ENCODE results near the gene FRMD6. TPM values are rescaled to one million over a fixed set of nuclear protein-coding genes. Genes with fewer than 3 reads are reported as not detected.
"Not testable (repeated sequence)": the region's sequence is repeated elsewhere in the genome, so short reads cannot be mapped to it uniquely, and the experiment has no call there.

The FRMD6 gene
- total RNA-seq, 1 donor from 2014 or later = 24.4 TPM

DNA sequence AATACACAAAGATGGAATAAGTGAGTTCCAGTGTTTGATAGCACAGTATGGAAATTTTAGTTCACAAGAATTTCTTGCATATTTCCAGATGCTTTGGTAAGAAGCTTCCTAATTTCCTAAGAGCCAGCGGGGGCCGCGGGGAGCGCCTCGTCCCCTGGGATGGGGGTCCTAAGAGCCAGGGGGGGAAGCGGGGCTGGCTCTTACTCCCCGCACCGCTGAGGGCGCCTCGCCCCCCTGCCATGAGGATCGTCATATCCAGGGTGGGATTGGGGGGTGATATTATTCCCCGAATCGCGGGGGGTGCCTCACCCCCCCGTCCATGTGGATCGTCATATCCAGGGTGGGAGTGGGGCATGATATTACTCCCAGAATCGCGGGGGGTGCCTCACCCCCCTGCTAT lies 108.2 kb downstream of the FRMD6 start:
- no peaks in the 10 kb centered on the region for H3K79me2 ChIP-seq (ENCODE audit: low read depth)
- H3K27ac ChIP-seq = no peak overlapping the region
- no peaks in the 10 kb centered on the region for H3K9me3 ChIP-seq (ENCODE audit: low read depth)
- no peak overlapping the region for H2AFZ ChIP-seq (replicated peaks)
- Mint-ChIP-seq H3K4me1 (no peaks in the 10 kb centered on the region), H3K27me3 (ENCODE audit: insufficient read depth, low read depth) (peaks cover 6% of the 10 kb centered on the region), H3K4me3 (no peak overlapping the region), H3K36me3 (no peaks in the 10 kb centered on the region), H3K27ac (no peak overlapping the region), H3K9me3 (no peaks in the 10 kb centered on the region)
- no peaks in the 10 kb centered on the region for H3K27me3 ChIP-seq
- no peak for DNase-seq (ENCODE audit: low spot score)
- H3K36me3 ChIP-seq = no peaks in the 10 kb centered on the region
- H4K20me1 ChIP-seq (ENCODE audit: low read depth) = no peaks in the 10 kb centered on the region
- H3K4me2 ChIP-seq = no peak overlapping the region
- no peak overlapping the region for H3K9ac ChIP-seq
- no peak overlapping the region for H3K4me3 ChIP-seq
- H3K4me1 ChIP-seq = no peaks in the 10 kb centered on the region
- no peaks in the 10 kb centered on the region for H3F3A ChIP-seq (ENCODE audit: low read depth)
- TF ChIP-seq EZH2phosphoT487 (IDR thresholded peaks at IDR 0.05) (no peak), CTCF (IDR thresholded peaks at IDR 0.05) (no peak), EZH2 (IDR thresholded peaks at IDR 0.05) (no peak)

GRCh38 chr14:51765726-51766125 lies 114.0 kb downstream of the FRMD6 start:
- not testable (repeated sequence) for H3K27ac ChIP-seq; H3K9ac ChIP-seq; H3F3A ChIP-seq (ENCODE audit: low read depth); DNase-seq (ENCODE audit: low spot score); H3K4me1 Mint-ChIP-seq; H3K4me2 ChIP-seq; H3K4me3 Mint-ChIP-seq; H3K27me3 ChIP-seq; H3K9me3 Mint-ChIP-seq; H3K27me3 Mint-ChIP-seq (ENCODE audit: insufficient read depth, low read depth); H4K20me1 ChIP-seq (ENCODE audit: low read depth); H3K79me2 ChIP-seq (ENCODE audit: low read depth); H3K36me3 Mint-ChIP-seq; H3K4me1 ChIP-seq; H3K36me3 ChIP-seq; H2AFZ ChIP-seq (replicated peaks); H3K9me3 ChIP-seq (ENCODE audit: low read depth); H3K27ac Mint-ChIP-seq; H3K4me3 ChIP-seq

- H3K4me3 Mint-ChIP-seq; H3F3A ChIP-seq (ENCODE audit: low read depth); H3K9ac ChIP-seq; H3K36me3 ChIP-seq; H3K4me1 Mint-ChIP-seq; H3K9me3 Mint-ChIP-seq; H3K27ac Mint-ChIP-seq; H3K36me3 Mint-ChIP-seq; H3K27me3 ChIP-seq; H3K27ac ChIP-seq; H3K4me1 ChIP-seq; H3K9me3 ChIP-seq (ENCODE audit: low read depth); H3K79me2 ChIP-seq (ENCODE audit: low read depth); H4K20me1 ChIP-seq (ENCODE audit: low read depth); H3K4me3 ChIP-seq; H3K27me3 Mint-ChIP-seq (ENCODE audit: insufficient read depth, low read depth); DNase-seq (ENCODE audit: low spot score); H3K4me2 ChIP-seq; H2AFZ ChIP-seq (replicated peaks): not testable (repeated sequence)
Measured at GRCh38 chr14:51766586-51766985, 114.9 kb downstream of the FRMD6 start.

GRCh38 chr14:51769261-51769660 lies 117.6 kb downstream of the FRMD6 start:
- H3K9ac ChIP-seq; H3F3A ChIP-seq (ENCODE audit: low read depth); H3K4me3 ChIP-seq; H3K27ac Mint-ChIP-seq; H3K36me3 ChIP-seq; H3K27ac ChIP-seq; H3K9me3 Mint-ChIP-seq; H3K36me3 Mint-ChIP-seq; H3K27me3 Mint-ChIP-seq (ENCODE audit: insufficient read depth, low read depth); H3K4me3 Mint-ChIP-seq; H3K4me2 ChIP-seq; H3K4me1 ChIP-seq; H3K4me1 Mint-ChIP-seq; H3K79me2 ChIP-seq (ENCODE audit: low read depth); DNase-seq (ENCODE audit: low spot score); H4K20me1 ChIP-seq (ENCODE audit: low read depth); H3K9me3 ChIP-seq (ENCODE audit: low read depth); H2AFZ ChIP-seq (replicated peaks); H3K27me3 ChIP-seq: not testable (repeated sequence)

GRCh38 chr14:51774209-51774608 lies 122.5 kb downstream of the FRMD6 start:
- Histone ChIP-seq H3K4me3 (no peak overlapping the region), H3K79me2 (ENCODE audit: low read depth) (no peaks in the 10 kb centered on the region), H3K9me3 (ENCODE audit: low read depth) (no peaks in the 10 kb centered on the region), H2AFZ (replicated peaks) (no peak overlapping the region), H3F3A (ENCODE audit: low read depth) (no peaks in the 10 kb centered on the region), H3K27ac (no peak overlapping the region), H4K20me1 (ENCODE audit: low read depth) (no peaks in the 10 kb centered on the region), H3K9ac (no peak overlapping the region), H3K4me2 (no peak overlapping the region), H3K27me3 (no peaks in the 10 kb centered on the region), H3K4me1 (no peaks in the 10 kb centered on the region), H3K36me3 (no peaks in the 10 kb centered on the region)
- peaks cover 6% of the 10 kb centered on the region for H3K4me1 Mint-ChIP-seq
- H3K4me3 Mint-ChIP-seq = no peak overlapping the region
- peaks cover 13% of the 10 kb centered on the region for H3K27me3 Mint-ChIP-seq (ENCODE audit: insufficient read depth, low read depth)
- H3K9me3 Mint-ChIP-seq = no peaks in the 10 kb centered on the region
- no peak for TF ChIP-seq CTCF (IDR thresholded peaks at IDR 0.05)
- TF ChIP-seq EZH2phosphoT487 (IDR thresholded peaks at IDR 0.05) = no peak
- no peak for TF ChIP-seq EZH2 (IDR thresholded peaks at IDR 0.05)
- no peak for DNase-seq (ENCODE audit: low spot score)
- no peak overlapping the region for H3K27ac Mint-ChIP-seq
- no peaks in the 10 kb centered on the region for H3K36me3 Mint-ChIP-seq

All from neural progenitor cell (in vitro differentiated cells).